Tibial nerve (tissue), 4 donors: Measurements from ENCODE around the gene THBS2.

Experiments used
- EP300 ChIP-seq, 2 donors: sonication (generic); formaldehyde crosslinking; IDR thresholded peaks; one replicate each; pipeline ENCODE4 v1.6.1; 2017; ENCODE audit warnings: antibody characterized with exemption in 2 of 2, mild to moderate bottlenecking in 1 of 2
- POLR2A ChIP-seq, 2 donors: fragments of 450-650 bp; IDR thresholded peaks; one replicate each; pipeline ENCODE4 v1.6.1; 2017; ENCODE audit warnings: antibody characterized with exemption in 2 of 2, mild to moderate bottlenecking in 2 of 2, moderate library complexity in 2 of 2
- TF ChIP-seq, protein P1 (sequence below), 5 experiments: fragments of 200-600 bp in 3 of 5; fragments of 450-650 bp in 2 of 5; sonication (generic) in 3 of 5; IDR thresholded peaks; one replicate each; pipeline ENCODE4 v1.5.1; 2016 to 2019; ENCODE audit warnings: antibody characterized with exemption in 5 of 5, mild to moderate bottlenecking in 3 of 5, moderate library complexity in 2 of 5

DNA sequence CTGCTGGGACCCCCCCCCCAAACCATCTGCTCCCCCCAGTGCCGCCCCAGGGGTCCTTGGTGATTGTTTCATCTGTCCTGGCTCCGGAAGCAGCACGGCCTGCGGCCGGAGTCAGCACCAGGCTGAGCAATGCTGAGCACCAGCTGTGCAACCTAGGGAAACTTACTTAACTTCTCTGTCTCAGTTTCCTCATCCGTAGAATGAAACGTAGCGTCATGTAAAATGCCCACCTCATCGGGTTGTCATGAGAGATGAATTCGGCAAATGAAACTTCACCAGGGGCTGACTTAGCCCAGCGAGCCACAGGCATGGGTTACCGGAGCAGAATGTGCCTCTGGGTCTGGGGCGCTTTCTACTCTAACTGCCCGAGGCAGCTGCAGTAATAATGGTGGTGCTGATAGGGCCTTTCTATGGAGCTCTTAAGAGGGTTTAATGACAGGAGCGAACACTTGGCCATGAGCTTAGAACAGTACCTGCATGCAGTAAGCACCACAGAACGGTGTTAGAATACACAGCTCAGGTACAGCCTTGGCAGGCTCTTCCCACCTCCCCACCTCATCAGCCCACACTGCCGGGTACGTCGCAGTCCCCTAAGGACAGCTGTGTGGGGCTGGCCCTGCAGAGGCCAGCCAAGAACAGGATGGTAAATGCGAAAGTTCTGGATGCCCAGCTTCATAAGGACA is 1.7 kb downstream of the THBS2 start:
- TF ChIP-seq, protein P1, sequence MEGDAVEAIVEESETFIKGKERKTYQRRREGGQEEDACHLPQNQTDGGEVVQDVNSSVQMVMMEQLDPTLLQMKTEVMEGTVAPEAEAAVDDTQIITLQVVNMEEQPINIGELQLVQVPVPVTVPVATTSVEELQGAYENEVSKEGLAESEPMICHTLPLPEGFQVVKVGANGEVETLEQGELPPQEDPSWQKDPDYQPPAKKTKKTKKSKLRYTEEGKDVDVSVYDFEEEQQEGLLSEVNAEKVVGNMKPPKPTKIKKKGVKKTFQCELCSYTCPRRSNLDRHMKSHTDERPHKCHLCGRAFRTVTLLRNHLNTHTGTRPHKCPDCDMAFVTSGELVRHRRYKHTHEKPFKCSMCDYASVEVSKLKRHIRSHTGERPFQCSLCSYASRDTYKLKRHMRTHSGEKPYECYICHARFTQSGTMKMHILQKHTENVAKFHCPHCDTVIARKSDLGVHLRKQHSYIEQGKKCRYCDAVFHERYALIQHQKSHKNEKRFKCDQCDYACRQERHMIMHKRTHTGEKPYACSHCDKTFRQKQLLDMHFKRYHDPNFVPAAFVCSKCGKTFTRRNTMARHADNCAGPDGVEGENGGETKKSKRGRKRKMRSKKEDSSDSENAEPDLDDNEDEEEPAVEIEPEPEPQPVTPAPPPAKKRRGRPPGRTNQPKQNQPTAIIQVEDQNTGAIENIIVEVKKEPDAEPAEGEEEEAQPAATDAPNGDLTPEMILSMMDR (IDR thresholded peaks at IDR 0.05): no peak
- TF ChIP-seq EP300 (IDR thresholded peaks at IDR 0.05): no peak
- no peak for TF ChIP-seq POLR2A (IDR thresholded peaks at IDR 0.05)
